Activated naive CD4-positive, alpha-beta T cell treated with anti-CD3 and anti-CD28 coated beads for 36 hours (primary cell): ENCODE measurements around the gene OTC. TPM values are rescaled to one million over a fixed set of nuclear protein-coding genes. Genes with fewer than 3 reads are reported as not detected.

Experiments
- CTCF ChIA-PET: fragments of 350-600 bp; sonication (Branson Sonifier 250); formaldehyde crosslinking; loops from one replicate; lab custom pipeline; 2021; ENCODE audit warnings: antibody characterized with exemption; lab: Charles Lee
- DNase-seq: peaks from one replicate; pipeline ENCODE4 v3.0.0-alpha.2; 2020
- H3K27ac Mint-ChIP-seq: one replicate; pipeline ENCODE4 v1.8.0; 2021; ENCODE audit warnings: mild to moderate bottlenecking, mixed read lengths
- H3K27me3 Mint-ChIP-seq: one replicate; pipeline ENCODE4 v1.8.0; 2021; ENCODE audit warnings: low read depth, mixed read lengths
- H3K36me3 Mint-ChIP-seq: one replicate; pipeline ENCODE4 v1.8.0; 2021; ENCODE audit warnings: low read depth, mixed read lengths
- H3K4me1 Mint-ChIP-seq: one replicate; pipeline ENCODE4 v1.8.0; 2021; ENCODE audit warnings: low read depth, mixed read lengths
- H3K4me3 Mint-ChIP-seq: one replicate; pipeline ENCODE4 v1.8.0; 2021; ENCODE audit warnings: mild to moderate bottlenecking, moderate library complexity, mixed read lengths
- H3K9me3 Mint-ChIP-seq: one replicate; pipeline ENCODE4 v1.8.0; 2021; ENCODE audit warnings: mixed read lengths
- intact Hi-C: fragments of 100-400 bp; cut with micrococcal nuclease; formaldehyde crosslinking; loops from one replicate; pipeline ENCODE4 v1.15.1; 2023
- total RNA-seq, 2 experiments: library from RNA; stranded (reverse); gene quantifications; one replicate each; pipeline ENCODE4 v1.2.3, GENCODE V29; 2021

OTC gene
- total RNA-seq, 2 experiments from 2014 or later: not detected

DNA sequence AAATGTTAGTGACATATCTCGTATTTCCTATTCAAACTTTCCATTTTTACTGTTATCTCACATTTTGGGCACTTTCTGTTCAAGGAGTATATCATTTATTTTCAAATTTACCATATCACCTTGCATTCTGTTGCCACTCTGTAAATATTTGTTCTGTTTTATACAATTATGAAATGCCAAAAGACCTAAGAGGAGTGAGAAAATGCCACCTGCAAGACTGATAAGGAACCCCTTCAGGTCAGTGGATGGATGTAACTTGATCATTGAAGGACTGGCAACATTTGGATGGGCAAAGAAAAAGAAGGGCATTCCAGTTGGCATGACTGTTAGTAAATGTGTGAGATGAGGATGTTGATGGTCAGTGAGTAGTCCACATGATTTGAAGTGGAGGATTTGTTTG is 79.1 kb downstream of the OTC start:
- CTCF ChIA-PET: no interaction called here
- Mint-ChIP-seq H3K4me1 (no peaks in the 10 kb centered on the region), H3K36me3 (no peaks in the 10 kb centered on the region), H3K27me3 (peaks cover 2% of the 10 kb centered on the region), H3K4me3 (no peak overlapping the region), H3K9me3 (no peaks in the 10 kb centered on the region), H3K27ac (no peak overlapping the region)
- intact Hi-C loops: no loop called here
- DNase-seq: no peak

DNA sequence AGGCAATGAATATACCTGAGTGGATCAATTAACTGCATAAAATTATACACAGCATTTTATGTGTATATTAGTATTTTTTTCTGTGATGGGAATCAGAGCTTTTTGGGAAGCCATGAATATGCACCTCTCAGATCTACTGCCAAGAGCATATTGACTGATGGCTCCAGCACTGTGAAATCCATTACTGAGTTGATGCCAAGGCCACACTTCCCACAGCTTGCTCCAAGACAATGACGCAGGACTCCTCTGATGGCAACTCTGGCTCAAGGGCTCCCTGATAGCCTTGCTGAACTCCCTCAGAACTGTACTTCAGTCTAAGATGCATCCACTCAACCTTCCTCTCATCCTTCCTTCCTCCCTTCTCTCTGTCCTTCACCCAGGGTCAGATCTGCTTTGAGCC is 82.7 kb downstream of the OTC start:
- CTCF ChIA-PET: no interaction called here
- Mint-ChIP-seq H3K36me3 (no peaks in the 10 kb centered on the region), H3K4me1 (no peaks in the 10 kb centered on the region), H3K27ac (no peak overlapping the region), H3K4me3 (no peak overlapping the region), H3K27me3 (peaks cover 2% of the 10 kb centered on the region), H3K9me3 (no peaks in the 10 kb centered on the region)
- DNase-seq: no peak
- intact Hi-C loops: no loop called here

DNA sequence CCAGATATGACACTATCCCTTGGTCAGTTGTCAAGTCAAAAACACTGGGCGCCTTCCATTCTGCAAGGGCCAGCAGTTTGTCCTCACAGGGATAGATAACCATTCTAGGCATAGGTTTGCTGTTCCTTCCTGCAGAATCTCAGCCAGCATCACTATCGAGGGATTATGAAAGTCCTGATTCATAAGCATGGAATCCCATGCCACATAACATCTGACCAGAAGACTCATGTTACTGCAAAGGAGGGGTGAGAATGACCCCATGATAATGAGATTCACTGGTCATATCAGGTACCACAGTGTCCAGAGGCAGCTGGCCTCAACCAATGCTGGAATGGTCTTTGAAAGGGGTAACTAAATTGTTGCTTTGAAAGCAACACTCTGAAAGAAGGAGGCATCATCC is 84.7 kb downstream of the OTC start:
- intact Hi-C loops: no loop called here
- Mint-ChIP-seq H3K27ac (no peak overlapping the region), H3K9me3 (no peaks in the 10 kb centered on the region), H3K27me3 (peaks cover 2% of the 10 kb centered on the region), H3K4me1 (no peaks in the 10 kb centered on the region), H3K4me3 (no peak overlapping the region), H3K36me3 (no peaks in the 10 kb centered on the region)
- no peak for DNase-seq
- CTCF ChIA-PET: interaction anchor here (0.6 kb wide), 1 partner anchor 92 kb away, joined by 4 read pairs; no protein-coding TSS in a partner anchor

DNA sequence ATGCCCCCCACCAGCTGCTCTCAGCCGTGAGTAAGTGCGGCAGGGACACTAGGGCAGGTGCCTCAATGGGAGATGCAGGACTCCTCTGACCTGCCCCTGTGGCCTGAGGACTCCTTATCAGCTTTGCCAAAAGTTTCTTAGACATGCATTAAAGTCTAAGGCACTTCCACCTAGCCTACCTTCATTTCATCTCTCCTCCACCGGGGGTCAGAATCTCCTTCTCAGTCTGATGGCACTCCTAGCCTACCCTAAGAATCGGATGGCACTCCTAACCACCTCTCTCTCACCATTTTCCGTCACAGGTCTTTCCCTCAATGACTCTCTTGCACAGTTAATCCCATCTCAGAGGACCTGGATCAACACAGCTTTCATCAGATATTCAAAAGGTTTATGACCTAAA is 85.9 kb downstream of the OTC start:
- Mint-ChIP-seq H3K27ac (no peak overlapping the region), H3K27me3 (peaks cover 2% of the 10 kb centered on the region), H3K36me3 (no peaks in the 10 kb centered on the region), H3K4me3 (no peak overlapping the region), H3K9me3 (no peaks in the 10 kb centered on the region), H3K4me1 (no peaks in the 10 kb centered on the region)
- DNase-seq: peak; percentile 3
- CTCF ChIA-PET: no interaction called here
- intact Hi-C loops: no loop called here

DNA sequence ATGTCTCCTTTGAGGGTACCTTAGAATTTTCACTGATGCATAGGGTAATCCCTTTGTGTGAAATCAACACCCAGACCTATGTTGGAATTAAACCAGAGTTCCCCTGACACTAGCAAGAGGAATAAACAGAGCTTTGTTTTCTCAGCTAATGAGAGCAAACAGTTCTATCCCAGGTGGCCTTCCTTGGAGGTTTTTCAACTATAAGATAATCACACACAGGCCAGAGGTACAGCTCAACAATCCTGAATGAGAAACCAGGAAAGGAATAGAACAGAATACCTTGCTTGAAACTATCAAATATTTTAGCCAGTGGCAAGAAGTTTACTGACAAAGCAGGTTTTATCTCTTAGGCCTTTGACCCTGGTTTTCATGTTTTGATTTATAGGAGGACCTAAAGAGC is 100.2 kb downstream of the OTC start:
- CTCF ChIA-PET: no interaction called here
- Mint-ChIP-seq H3K4me3 (no peak overlapping the region), H3K9me3 (peaks cover 3% of the 10 kb centered on the region)

DNA sequence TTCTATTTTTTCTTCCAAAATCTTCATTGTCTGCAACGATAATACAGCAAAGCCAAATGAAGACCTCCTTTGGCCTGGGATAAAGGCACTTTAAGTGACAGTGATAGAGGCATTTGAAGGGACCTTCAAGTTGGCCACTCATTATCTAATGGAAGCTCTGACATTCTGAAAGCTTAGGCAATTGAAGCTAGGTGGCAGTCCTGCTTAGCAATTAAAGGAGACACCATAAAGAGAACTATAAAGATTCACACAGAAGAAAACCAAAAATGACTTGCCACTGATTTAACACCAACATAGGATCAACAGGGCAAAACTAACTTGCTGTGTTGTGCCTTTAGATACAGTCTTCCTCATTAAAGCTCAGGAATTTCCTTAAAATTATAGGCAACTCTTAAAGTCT is 105.7 kb downstream of the OTC start:
- intact Hi-C loops: no loop called here
- no peaks in the 10 kb centered on the region for H3K27me3 Mint-ChIP-seq
- CTCF ChIA-PET: no interaction called here

More for the DNA sequence above, 100.2 kb downstream of the OTC start:
- DNase-seq: no peak
- intact Hi-C loops: no loop called here
- Mint-ChIP-seq H3K36me3 (no peaks in the 10 kb centered on the region), H3K27ac (no peak overlapping the region), H3K27me3 (no peaks in the 10 kb centered on the region), H3K4me1 (no peaks in the 10 kb centered on the region)

DNA sequence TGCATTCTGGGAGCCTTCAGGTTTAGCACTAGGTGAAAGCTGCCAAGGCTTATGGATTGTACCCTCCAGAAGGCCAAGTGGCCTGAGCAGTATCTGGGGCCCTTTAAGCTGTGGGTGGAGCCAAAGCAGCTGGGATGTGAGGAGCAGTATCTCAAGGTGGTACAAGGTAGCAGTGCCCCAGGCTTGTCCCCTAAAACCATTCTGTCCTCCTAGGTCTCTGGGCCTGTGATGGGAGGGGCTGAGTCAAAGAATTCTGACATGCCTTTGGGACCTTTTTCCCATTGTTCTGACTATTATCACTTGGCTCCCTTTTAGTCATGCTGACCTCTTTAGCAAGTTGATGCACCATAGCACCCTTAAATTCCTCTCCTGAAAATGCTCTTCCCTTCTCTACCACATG is 109.9 kb downstream of the OTC start:
- DNase-seq: no peak
- no peaks in the 10 kb centered on the region for H3K4me1 Mint-ChIP-seq
- intact Hi-C loops: no loop called here
- CTCF ChIA-PET: no interaction called here
- H3K4me3 Mint-ChIP-seq: no peak overlapping the region
- peaks cover 3% of the 10 kb centered on the region for H3K9me3 Mint-ChIP-seq
- no peaks in the 10 kb centered on the region for H3K27me3 Mint-ChIP-seq
- H3K27ac Mint-ChIP-seq: no peak overlapping the region
- no peaks in the 10 kb centered on the region for H3K36me3 Mint-ChIP-seq

More for the DNA sequence above, 105.7 kb downstream of the OTC start:
- no peak for DNase-seq
- no peaks in the 10 kb centered on the region for H3K36me3 Mint-ChIP-seq
- peaks cover 6% of the 10 kb centered on the region for H3K9me3 Mint-ChIP-seq
- H3K4me1 Mint-ChIP-seq: no peaks in the 10 kb centered on the region
- H3K4me3 Mint-ChIP-seq: no peak overlapping the region
- H3K27ac Mint-ChIP-seq: no peak overlapping the region

DNA sequence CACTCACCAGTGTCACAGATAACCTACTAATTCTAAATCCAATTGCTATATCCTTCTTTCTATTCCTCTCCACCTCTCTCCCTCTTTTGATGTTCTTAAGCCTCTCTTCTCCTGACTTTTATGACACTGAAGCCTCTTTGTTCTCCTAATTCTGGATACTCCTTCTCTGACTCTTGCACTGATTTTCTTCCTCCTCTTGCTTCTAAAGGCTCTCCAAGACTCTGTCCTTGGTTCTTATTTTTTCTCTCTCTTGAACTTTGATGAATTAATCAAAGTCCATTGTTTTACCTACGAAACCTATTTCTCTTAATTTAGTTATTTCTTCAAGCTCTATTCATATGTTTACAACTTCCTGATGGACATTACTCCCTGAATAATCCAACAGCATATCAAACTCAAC is 113.3 kb downstream of the OTC start:
- Mint-ChIP-seq H3K36me3 (no peaks in the 10 kb centered on the region), H3K9me3 (peaks cover 3% of the 10 kb centered on the region), H3K4me3 (no peak overlapping the region), H3K4me1 (no peaks in the 10 kb centered on the region), H3K27ac (no peak overlapping the region), H3K27me3 (no peaks in the 10 kb centered on the region)
- intact Hi-C loops: no loop called here
- CTCF ChIA-PET: no interaction called here
- no peak for DNase-seq

DNA sequence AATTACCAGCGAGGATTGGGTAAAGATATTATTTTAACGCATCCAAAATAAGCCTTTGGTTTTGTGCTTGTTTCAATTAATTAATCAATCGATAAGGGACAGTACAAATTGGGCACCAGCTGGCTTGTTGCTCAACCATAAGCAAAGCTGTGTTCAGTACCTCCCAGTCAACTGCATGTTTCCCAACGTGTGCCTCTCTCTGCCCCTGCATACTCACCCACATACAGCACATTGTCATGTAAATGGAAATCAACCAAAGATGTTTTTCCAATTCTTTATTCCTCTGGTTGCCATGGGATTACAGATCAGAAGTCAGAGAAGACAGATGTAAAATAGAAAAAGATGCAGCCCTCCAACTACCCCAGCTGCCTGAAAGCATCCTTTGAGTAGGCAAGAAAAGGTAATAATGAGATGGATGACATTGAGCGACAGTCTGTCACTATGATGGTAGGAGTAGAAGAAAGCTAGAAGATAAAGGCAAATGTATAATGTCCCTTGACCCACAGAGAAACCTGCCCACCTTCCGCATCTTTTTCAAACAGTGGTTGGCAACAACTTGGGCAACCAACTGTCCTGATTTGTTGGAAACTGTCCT is 116.3 kb downstream of the OTC start:
- no peaks in the 10 kb centered on the region for H3K36me3 Mint-ChIP-seq
- H3K27ac Mint-ChIP-seq: no peak overlapping the region
- intact Hi-C loops: no loop called here
- no peak overlapping the region for H3K4me3 Mint-ChIP-seq
- no peaks in the 10 kb centered on the region for H3K27me3 Mint-ChIP-seq
- H3K9me3 Mint-ChIP-seq: no peaks in the 10 kb centered on the region
- no peak for DNase-seq
- CTCF ChIA-PET: no interaction called here
- no peaks in the 10 kb centered on the region for H3K4me1 Mint-ChIP-seq

Other genes with a start within 250 kb of the OTC start
- not detected for gene SRPX, start 131.7 kb upstream of the OTC start, total RNA-seq
- 1 to 10 TPM; 6.5 to 7.4 TPM for gene RPGR, start 25.1 kb upstream of the OTC start, total RNA-seq
- 1 to 10 TPM; 1.8 to 1.9 TPM for gene TSPAN7, start 208.9 kb downstream of the OTC start, total RNA-seq